AG09309 (cell line): ENCODE results near the gene PTPRU.

Source experiments
- DNase-seq: peaks from one replicate; pipeline ENCODE4 v3.0.0-alpha.2; 2010; ENCODE audit warnings: low read depth
- H3K4me3 ChIP-seq: 2 replicates; pipeline ENCODE4 v1.5.1; 2011; ENCODE audit warnings: mild to moderate bottlenecking, low read depth, low read length, moderate library complexity; ENCODE audit not compliant: control insufficient read depth
- CTCF ChIP-seq: IDR thresholded peaks from 2 replicates; pipeline ENCODE4 v1.5.1; 2011; ENCODE audit warnings: mild to moderate bottlenecking, low read depth, low read length, inconsistent platforms; ENCODE audit not compliant: insufficient read depth, control insufficient read depth; ENCODE audit errors: missing control alignments

Gene PTPRU

GRCh38 chr1:29324771-29325351, 88.5 kb downstream of the PTPRU start:
- no peak for TF ChIP-seq CTCF
- H3K4me3 ChIP-seq: no peak overlapping the region
- no peak for DNase-seq

DNA sequence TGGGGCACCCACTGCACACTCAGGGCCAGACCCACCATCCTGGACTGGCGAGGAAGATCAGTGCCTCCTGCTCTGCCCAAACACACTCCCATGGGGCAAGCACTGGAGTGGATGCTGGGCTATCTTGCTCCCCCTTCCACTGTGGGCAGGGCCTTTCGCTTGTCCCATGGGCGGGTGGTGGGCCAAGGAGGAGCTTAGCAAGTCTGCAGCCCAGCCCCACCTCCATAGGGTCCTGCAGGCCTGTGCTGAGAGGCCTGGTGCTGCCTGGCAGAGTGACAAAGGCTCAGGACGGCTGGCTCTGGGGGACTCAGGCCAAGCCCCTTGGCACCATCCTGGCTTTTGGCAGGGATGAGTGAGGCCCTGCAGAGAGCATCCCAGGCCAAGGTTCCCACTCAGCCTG, 89.4 kb downstream of the PTPRU start:
- H3K4me3 ChIP-seq: no peak overlapping the region
- no peak for TF ChIP-seq CTCF
- no peak for DNase-seq

DNA sequence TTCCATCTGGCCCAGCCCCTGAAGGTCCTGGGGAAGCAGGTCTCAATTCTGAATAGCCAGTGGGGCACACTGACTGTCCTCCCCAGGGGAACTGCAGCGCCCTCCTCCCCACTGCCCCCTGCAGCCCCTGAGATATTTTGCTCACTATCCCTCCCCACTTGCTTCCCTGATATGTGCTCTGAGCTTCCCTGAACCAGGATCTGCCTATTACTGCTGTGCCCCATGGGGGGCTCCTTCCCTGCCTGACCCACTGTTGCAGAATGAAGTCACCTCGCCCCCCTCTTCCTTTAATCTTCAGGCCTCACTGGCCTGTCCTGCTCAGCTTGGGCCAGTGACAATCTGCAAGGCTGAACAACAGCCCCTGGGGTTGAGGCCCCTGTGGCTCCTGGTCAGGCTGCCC, 89.8 kb downstream of the PTPRU start:
- no peak for DNase-seq

GRCh38 chr1:29327223-29327935, 91.1 kb downstream of the PTPRU start:
- no peak for DNase-seq
- no peak overlapping the region for H3K4me3 ChIP-seq
- no peak for TF ChIP-seq CTCF

More for the DNA sequence above, 89.8 kb downstream of the PTPRU start:
- no peak overlapping the region for H3K4me3 ChIP-seq
- TF ChIP-seq CTCF: no peak

DNA sequence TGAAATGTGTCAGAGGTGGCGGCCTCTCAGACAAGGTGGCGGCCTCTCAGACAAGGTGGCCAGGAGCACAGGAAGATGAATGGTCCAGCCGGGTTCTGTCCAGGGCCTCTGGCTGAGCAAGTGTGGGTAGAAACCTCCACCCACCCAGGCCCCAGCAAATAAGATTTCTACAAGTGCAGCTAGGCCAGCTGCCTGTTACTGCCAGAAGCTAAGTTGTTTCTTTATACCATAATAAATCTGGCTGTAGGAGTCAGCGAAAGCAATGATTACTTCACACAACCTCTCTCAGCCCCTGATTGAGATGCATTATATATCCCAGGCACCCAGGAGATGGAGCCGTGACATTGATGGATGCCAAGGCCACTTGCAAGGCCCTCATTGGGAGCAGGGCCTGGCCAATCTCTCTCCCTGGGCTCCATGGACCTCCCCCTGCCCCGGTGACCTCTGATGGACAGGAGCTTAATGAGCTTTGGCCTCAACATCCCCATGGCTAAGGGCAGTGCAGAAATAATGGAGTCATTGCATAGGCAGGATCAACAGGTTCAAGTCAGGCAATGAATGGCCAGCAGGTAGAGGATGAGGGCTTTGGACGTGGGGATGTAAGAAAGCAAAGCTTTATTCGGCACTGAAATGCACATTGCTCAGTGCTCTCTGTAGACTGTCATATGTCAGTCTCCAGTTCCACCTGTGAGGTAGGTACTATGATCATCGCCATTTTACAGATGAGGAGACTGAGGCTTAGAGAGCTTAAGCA, 92.9 kb downstream of the PTPRU start:
- no peak overlapping the region for H3K4me3 ChIP-seq
- TF ChIP-seq CTCF: no peak
- DNase-seq: no peak

GRCh38 chr1:29330089-29330488, 93.8 kb downstream of the PTPRU start:
- no peak for TF ChIP-seq CTCF

More at GRCh38 chr1:29330089-29330488, 93.8 kb downstream of the PTPRU start:
- no peak for DNase-seq
- no peak overlapping the region for H3K4me3 ChIP-seq
